BJ (cell line): ENCODE measurements around the gene TRPM8. TPM values are rescaled to one million over a fixed set of nuclear protein-coding genes. Genes with fewer than 3 reads are reported as not detected.
"Not testable (repeated sequence)": the region's sequence is repeated elsewhere in the genome, so short reads cannot be mapped to it uniquely, and the experiment has no call there.

Source experiments
- CTCF ChIA-PET: fragments of 350-600 bp; formaldehyde crosslinking; extraction: SDS; loops from one replicate; lab custom pipeline; 2021; ENCODE audit warnings: antibody characterized with exemption, inconsistent platforms; lab: Yijun Ruan, JAX
- POLR2A ChIA-PET: fragments of 300-600 bp; sonication (Branson Sonifier 250); formaldehyde crosslinking; extraction: SDS; loops from one replicate; lab custom pipeline; 2021; ENCODE audit warnings: antibody characterized with exemption; lab: Charles Lee
- DNase-seq: peaks from one replicate; pipeline ENCODE4 v3.0.0-alpha.2; 2011; ENCODE audit warnings: low read depth
- H3K27me3 ChIP-seq: 2 replicates; pipeline ENCODE4 v1.6.0; 2011; ENCODE audit warnings: low read length; ENCODE audit not compliant: control insufficient read depth, insufficient read depth
- H3K36me3 ChIP-seq: 2 replicates; pipeline ENCODE4 v1.5.1; 2011; ENCODE audit warnings: low read length; ENCODE audit not compliant: control insufficient read depth, insufficient read depth
- H3K4me3 ChIP-seq: 2 replicates; pipeline ENCODE4 v1.5.1; 2011; ENCODE audit warnings: low read depth, mild to moderate bottlenecking, control low read depth, low read length
- CTCF ChIP-seq: IDR thresholded peaks from 2 replicates; pipeline ENCODE4 v1.5.1; 2011; ENCODE audit warnings: low read depth, mild to moderate bottlenecking, control low read depth, inconsistent platforms, low read length, moderate library complexity; ENCODE audit not compliant: insufficient read depth
- polyA plus RNA-seq: library from polyadenylated mRNA; depleted of rRNA; stranded (reverse); fragments of >200 nt; gene quantifications from 2 replicates; pipeline ENCODE4 v1.2.3, GENCODE V29; 2011

The TRPM8 gene
- polyA plus RNA-seq, 1 experiment = not detected

GRCh38 chr2:233953087-233953801, 36.1 kb downstream of the TRPM8 start:
- Histone ChIP-seq H3K36me3 (no peaks in the 10 kb centered on the region), H3K4me3 (no peak overlapping the region), H3K27me3 (no peaks in the 10 kb centered on the region; the same call in 1 of the 2 replicates)
- no peak for DNase-seq
- CTCF ChIA-PET = interaction anchor here (1.5 kb wide), 1 partner anchor 25 kb away, joined by 4 read pairs; no protein-coding TSS in a partner anchor
- POLR2A ChIA-PET = no interaction called here
- no peak for TF ChIP-seq CTCF

- no peak for TF ChIP-seq CTCF
- 0 out of 2 replicates have a peak, but pooled peaks cover 1% of the 10 kb centered on the region for H3K27me3 ChIP-seq
- CTCF ChIA-PET = no interaction called here
- no peak overlapping the region for H3K4me3 ChIP-seq
- DNase-seq = no peak
- H3K36me3 ChIP-seq = no peaks in the 10 kb centered on the region
- POLR2A ChIA-PET = no interaction called here
These were observed 43.0 kb downstream of the TRPM8 start for GRCh38 chr2:233960203-233960602.

- H3K36me3 ChIP-seq = no peaks in the 10 kb centered on the region
- POLR2A ChIA-PET = no interaction called here
- H3K4me3 ChIP-seq = no peak overlapping the region
- TF ChIP-seq CTCF = no peak
- CTCF ChIA-PET = no interaction called here
- H3K27me3 ChIP-seq = 0 out of 2 replicates have a peak, but pooled peaks cover 1% of the 10 kb centered on the region
- DNase-seq = no peak
These were observed 44.7 kb downstream of the TRPM8 start for GRCh38 chr2:233961905-233962304.

- ChIA-PET POLR2A (no interaction called here), CTCF (no interaction called here)
- Histone ChIP-seq H3K36me3 (no peaks in the 10 kb centered on the region), H3K4me3 (no peak overlapping the region), H3K27me3 (0 out of 2 replicates have a peak, but pooled peaks cover 1% of the 10 kb centered on the region)
- no peak for DNase-seq
- TF ChIP-seq CTCF = no peak
These were observed 47.4 kb downstream of the TRPM8 start for GRCh38 chr2:233964581-233964980.

GRCh38 chr2:233965032-233965603, 47.9 kb downstream of the TRPM8 start:
- no peak for DNase-seq
- H3K27me3 ChIP-seq = 0 out of 2 replicates have a peak, but pooled peaks cover 1% of the 10 kb centered on the region
- no peaks in the 10 kb centered on the region for H3K36me3 ChIP-seq
- H3K4me3 ChIP-seq = no peak overlapping the region
- TF ChIP-seq CTCF = no peak
- POLR2A ChIA-PET = no interaction called here
- CTCF ChIA-PET = no interaction called here

GRCh38 chr2:233965646-233966045, 48.5 kb downstream of the TRPM8 start:
- DNase-seq, H3K4me3 ChIP-seq, H3K36me3 ChIP-seq, H3K27me3 ChIP-seq, POLR2A ChIA-PET, CTCF ChIA-PET: not testable (repeated sequence)
